NB4 (cell line): Measurements from ENCODE around the gene FZR1.

ENCODE experiments used
- CTCF ChIP-seq: IDR thresholded peaks from one replicate; pipeline ENCODE4 v1.5.1; 2012; ENCODE audit warnings: low read depth, low read length
- MAX ChIP-seq: IDR thresholded peaks from 2 replicates; pipeline ENCODE4 v1.6.1; 2011; ENCODE audit warnings: low read depth, low read length
- MYC ChIP-seq: IDR thresholded peaks from 2 replicates; pipeline ENCODE4 v1.6.1; 2011; ENCODE audit warnings: low read depth, low read length
- POLR2A ChIP-seq: IDR thresholded peaks from 2 replicates; pipeline ENCODE4 v1.6.1; 2011; ENCODE audit warnings: mild to moderate bottlenecking; ENCODE audit not compliant: insufficient read length; ENCODE audit errors: extremely low read depth

- TF ChIP-seq CTCF, result no peak
- no peak for TF ChIP-seq POLR2A
- TF ChIP-seq MAX, result no peak
- TF ChIP-seq MYC, result no peak
Observed at GRCh38 chr19:3527238-3527910, 21.3 kb downstream of the FZR1 start.
